ENCODE data around the gene DNAI4.
A peak's percentile ranks its signal among the peaks of the same experiment; 100 is the strongest.
"Not testable (repeated sequence)": the region's sequence is repeated elsewhere in the genome, so short reads cannot be mapped to it uniquely, and the experiment has no call there.

Gene DNAI4

GRCh38 chr1:66809736-66810326 lies 114.8 kb downstream of the DNAI4 start:
- DNase-seq = no peak

GRCh38 chr1:66809245-66809644 lies 115.4 kb downstream of the DNAI4 start:
- no peak for DNase-seq

- not testable (repeated sequence) for DNase-seq
Observed at GRCh38 chr1:66795839-66796238, 128.8 kb downstream of the DNAI4 start.

- DNase-seq = no peak
Observed at GRCh38 chr1:66791621-66792610, 132.7 kb downstream of the DNAI4 start.

- no peak for DNase-seq
Observed at GRCh38 chr1:66788231-66788939, 136.3 kb downstream of the DNAI4 start.

- no peak for DNase-seq
Observed at GRCh38 chr1:66787641-66788040, 137.0 kb downstream of the DNAI4 start.

- not testable (repeated sequence) for DNase-seq
Observed at GRCh38 chr1:66785800-66786199, 138.9 kb downstream of the DNAI4 start.

- no peak for DNase-seq
Observed at GRCh38 chr1:66779475-66780078, 145.1 kb downstream of the DNAI4 start.

GRCh38 chr1:66778969-66779368 lies 145.7 kb downstream of the DNAI4 start:
- no peak for DNase-seq

- no peak for DNase-seq
Observed at GRCh38 chr1:66778266-66778665, 146.4 kb downstream of the DNAI4 start.

- DNase-seq = no peak
Observed at GRCh38 chr1:66777831-66778230, 146.8 kb downstream of the DNAI4 start.

- no peak for DNase-seq
Observed at GRCh38 chr1:66775646-66776045, 149.0 kb downstream of the DNAI4 start.

- DNase-seq = no peak
Observed at GRCh38 chr1:66774438-66774837, 150.2 kb downstream of the DNAI4 start.

- no peak for DNase-seq
Observed at GRCh38 chr1:66773227-66773626, 151.4 kb downstream of the DNAI4 start.

GRCh38 chr1:66770694-66771093 lies 154.0 kb downstream of the DNAI4 start:
- DNase-seq = no peak

GRCh38 chr1:66770240-66770639 lies 154.4 kb downstream of the DNAI4 start:
- DNase-seq = no peak

- no peak for DNase-seq
Observed at GRCh38 chr1:66769512-66770229, 155.0 kb downstream of the DNAI4 start.

GRCh38 chr1:66768965-66769364 lies 155.7 kb downstream of the DNAI4 start:
- no peak for DNase-seq

GRCh38 chr1:66767626-66768025 lies 157.0 kb downstream of the DNAI4 start:
- DNase-seq = no peak

GRCh38 chr1:66764994-66765578 lies 159.6 kb downstream of the DNAI4 start:
- peak; percentile 48 for DNase-seq
